ENCODE data around the gene SCYGR5. TPM values are rescaled to one million over a fixed set of nuclear protein-coding genes. Genes with fewer than 3 reads are reported as not detected.
A peak's percentile ranks its signal among the peaks of the same experiment; 100 is the strongest.
"Not testable (repeated sequence)": the region's sequence is repeated elsewhere in the genome, so short reads cannot be mapped to it uniquely, and the experiment has no call there.

The SCYGR5 gene
- total RNA-seq, result not detected

GRCh38 chr2:227666631-227667170, at the start of gene SCYGR5:
Gene SCYGR5 (plus strand): TSS chr2:227666804. CDS start chr2:227666804, 0 bp downstream.
- H3K9me3 Mint-ChIP-seq; H3K27me3 Mint-ChIP-seq (ENCODE audit: low read depth); H3K4me3 Mint-ChIP-seq; H3K27ac Mint-ChIP-seq; H3K4me1 Mint-ChIP-seq (ENCODE audit: low read depth); ATAC-seq (replicated peaks in 1 of 2); H3K36me3 Mint-ChIP-seq (ENCODE audit: insufficient read depth in 2 of 2); DNase-seq: not testable (repeated sequence)

GRCh38 chr2:227617316-227618230, 49.0 kb upstream of the SCYGR5 start, which contains the start of gene SCYGR4:
Gene SCYGR4 (plus strand): TSS chr2:227617498. CDS start chr2:227617498, 0 bp downstream.
- DNase-seq (no peak), ATAC-seq (replicated peaks in 1 of 2) (no peak)
- Mint-ChIP-seq H3K4me1 (ENCODE audit: low read depth) (no peaks in the 10 kb centered on the region), H3K9me3 (no peaks in the 10 kb centered on the region), H3K4me3 (no peak within 1 kb of the TSS), H3K36me3 (ENCODE audit: insufficient read depth in 2 of 2) (no peaks in the 10 kb centered on the region), H3K27me3 (ENCODE audit: low read depth) (peaks cover 19% of the 10 kb centered on the region), H3K27ac (no peak within 1 kb of the TSS)

- H3K9me3 Mint-ChIP-seq, result no peaks in the 10 kb centered on the region
- no peaks in the 10 kb centered on the region for H3K27me3 Mint-ChIP-seq (ENCODE audit: low read depth)
- no peaks in the 10 kb centered on the region for H3K36me3 Mint-ChIP-seq (ENCODE audit: insufficient read depth in 2 of 2)
- no peaks in the 10 kb centered on the region for H3K4me1 Mint-ChIP-seq (ENCODE audit: low read depth)
- ATAC-seq (replicated peaks in 1 of 2) (no peak), DNase-seq (no peak)
- no peak overlapping the region for H3K27ac Mint-ChIP-seq
- no peak overlapping the region for H3K4me3 Mint-ChIP-seq
These were observed 43.4 kb upstream of the SCYGR5 start for GRCh38 chr2:227623226-227623625.

DNA sequence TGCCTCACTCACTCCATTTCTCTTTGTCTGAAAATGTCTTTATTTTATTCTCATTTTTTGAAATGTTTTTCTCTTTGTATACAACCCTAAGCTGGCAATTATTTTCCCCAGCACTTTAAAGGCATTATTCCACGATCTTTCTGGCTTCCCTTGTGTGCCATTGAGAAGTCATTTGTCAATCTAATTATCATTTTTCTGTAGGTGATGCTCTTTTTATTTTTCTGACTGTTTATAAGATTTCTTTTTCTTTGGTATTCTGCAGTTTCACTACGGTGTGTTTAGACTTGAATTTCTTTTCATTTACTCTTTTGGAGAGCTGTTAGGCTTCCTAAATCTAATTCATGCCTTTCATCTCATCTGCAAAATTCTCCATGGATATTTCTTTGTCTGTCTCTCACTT, 41.2 kb upstream of the SCYGR5 start:
- Mint-ChIP-seq H3K4me1 (ENCODE audit: low read depth) (no peaks in the 10 kb centered on the region), H3K4me3 (no peak overlapping the region), H3K36me3 (ENCODE audit: insufficient read depth in 2 of 2) (no peaks in the 10 kb centered on the region), H3K9me3 (no peaks in the 10 kb centered on the region), H3K27ac (no peak overlapping the region), H3K27me3 (ENCODE audit: low read depth) (peaks cover 14% of the 10 kb centered on the region)
- ATAC-seq (replicated peaks in 1 of 2) (no peak), DNase-seq (no peak)

- no peaks in the 10 kb centered on the region for H3K36me3 Mint-ChIP-seq (ENCODE audit: insufficient read depth in 2 of 2)
- H3K27ac Mint-ChIP-seq, result no peak overlapping the region
- peaks cover 27% of the 10 kb centered on the region for H3K27me3 Mint-ChIP-seq (ENCODE audit: low read depth)
- DNase-seq, result no peak
- H3K4me1 Mint-ChIP-seq (ENCODE audit: low read depth), result no peaks in the 10 kb centered on the region
- peak in 1 of 2 donors; percentile 37 for ATAC-seq (replicated peaks in 1 of 2)
- no peaks in the 10 kb centered on the region for H3K9me3 Mint-ChIP-seq
- H3K4me3 Mint-ChIP-seq, result no peak overlapping the region
These were observed 39.9 kb upstream of the SCYGR5 start for GRCh38 chr2:227626580-227627151.

GRCh38 chr2:227627769-227628168, 38.8 kb upstream of the SCYGR5 start:
- DNase-seq (peak; percentile 25 to 27), ATAC-seq (replicated peaks in 1 of 2) (peak; percentile 90 to 95)
- Mint-ChIP-seq H3K27me3 (ENCODE audit: low read depth) (peaks cover 33% of the 10 kb centered on the region), H3K27ac (no peak overlapping the region), H3K9me3 (no peaks in the 10 kb centered on the region), H3K4me1 (ENCODE audit: low read depth) (no peaks in the 10 kb centered on the region), H3K4me3 (no peak overlapping the region), H3K36me3 (ENCODE audit: insufficient read depth in 2 of 2) (no peaks in the 10 kb centered on the region)

- Mint-ChIP-seq H3K27ac (no peak overlapping the region), H3K36me3 (ENCODE audit: insufficient read depth in 2 of 2) (no peaks in the 10 kb centered on the region), H3K9me3 (no peaks in the 10 kb centered on the region), H3K4me1 (ENCODE audit: low read depth) (no peaks in the 10 kb centered on the region), H3K4me3 (no peak overlapping the region), H3K27me3 (ENCODE audit: low read depth) (peaks cover 33% of the 10 kb centered on the region)
- ATAC-seq (replicated peaks in 1 of 2), result no peak
- DNase-seq, result no peak
These were observed 37.2 kb upstream of the SCYGR5 start for GRCh38 chr2:227629435-227629834.

DNA sequence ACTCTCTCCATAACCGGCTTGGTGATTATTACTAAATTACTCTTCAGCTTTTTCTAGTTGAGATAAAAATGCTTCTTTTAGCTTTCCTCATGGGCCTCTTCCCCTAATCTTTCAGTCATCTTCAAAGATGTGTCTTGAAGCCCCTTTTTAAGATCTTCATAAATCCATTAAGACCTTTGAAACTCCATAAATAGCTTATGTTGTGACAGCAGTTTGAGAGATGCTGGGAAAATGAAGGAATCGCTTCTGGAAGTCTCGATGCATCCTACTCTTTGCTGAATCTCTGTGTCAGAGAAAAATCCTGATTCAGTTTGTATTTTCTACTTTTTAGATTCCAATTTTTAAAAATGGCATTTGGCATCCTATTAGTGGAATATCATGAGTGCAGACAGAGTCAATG, 36.3 kb upstream of the SCYGR5 start:
- Mint-ChIP-seq H3K36me3 (ENCODE audit: insufficient read depth in 2 of 2) (no peaks in the 10 kb centered on the region), H3K4me1 (ENCODE audit: low read depth) (no peaks in the 10 kb centered on the region), H3K27ac (no peak overlapping the region), H3K27me3 (ENCODE audit: low read depth) (peaks cover 33% of the 10 kb centered on the region), H3K9me3 (no peaks in the 10 kb centered on the region), H3K4me3 (no peak overlapping the region)
- no peak for ATAC-seq (replicated peaks in 1 of 2)
- DNase-seq, result no peak

DNA sequence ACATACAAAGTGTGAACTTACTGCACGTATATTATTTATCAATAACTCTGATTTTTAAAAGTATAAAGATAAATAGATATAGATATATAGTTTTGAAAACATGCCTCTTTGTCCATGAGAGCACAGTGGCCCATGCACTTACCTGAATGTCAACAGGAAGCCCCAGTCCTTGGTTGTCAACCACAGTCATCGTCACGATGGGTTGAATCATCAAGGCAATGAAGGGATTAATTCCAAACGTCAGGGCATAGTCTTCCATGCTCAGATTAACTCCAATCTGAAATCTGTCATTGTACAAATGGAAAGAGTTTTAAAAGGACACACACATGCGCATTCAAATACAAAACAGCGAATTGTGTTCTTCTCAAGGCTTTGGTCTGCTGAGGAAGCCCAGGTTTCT, 33.8 kb upstream of the SCYGR5 start:
- ATAC-seq (replicated peaks in 1 of 2) (no peak), DNase-seq (no peak)
- Mint-ChIP-seq H3K4me1 (ENCODE audit: low read depth) (no peaks in the 10 kb centered on the region), H3K4me3 (no peak overlapping the region), H3K27me3 (ENCODE audit: low read depth) (peaks cover 33% of the 10 kb centered on the region), H3K27ac (no peak overlapping the region), H3K36me3 (ENCODE audit: insufficient read depth in 2 of 2) (no peaks in the 10 kb centered on the region), H3K9me3 (no peaks in the 10 kb centered on the region)

GRCh38 chr2:227634201-227634600, 32.4 kb upstream of the SCYGR5 start:
- ATAC-seq (replicated peaks in 1 of 2) (no peak), DNase-seq (no peak)
- Mint-ChIP-seq H3K27me3 (ENCODE audit: low read depth) (peaks cover 31% of the 10 kb centered on the region), H3K36me3 (ENCODE audit: insufficient read depth in 2 of 2) (no peaks in the 10 kb centered on the region), H3K4me1 (ENCODE audit: low read depth) (no peaks in the 10 kb centered on the region), H3K27ac (no peak overlapping the region), H3K9me3 (no peaks in the 10 kb centered on the region), H3K4me3 (no peak overlapping the region)

DNA sequence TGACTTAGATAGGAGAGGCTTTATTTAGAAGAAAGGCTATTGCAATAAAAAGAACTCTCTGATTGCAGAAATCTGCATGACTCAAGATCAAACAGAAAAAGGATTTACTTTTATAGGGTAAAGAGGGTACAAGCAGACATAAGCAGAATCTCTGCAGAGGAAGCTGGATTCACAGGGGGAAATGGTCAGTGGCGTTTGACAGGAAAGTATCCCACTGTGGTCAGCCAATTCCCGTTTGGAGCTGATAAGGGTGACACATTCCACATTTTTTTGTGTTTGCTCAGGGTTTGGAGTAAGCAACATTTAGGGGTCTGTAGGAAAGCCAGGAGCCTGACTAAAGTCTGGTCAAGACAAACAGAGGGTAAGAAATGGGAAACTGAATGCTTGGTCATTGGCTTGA, 23.9 kb upstream of the SCYGR5 start:
- ATAC-seq (replicated peaks in 1 of 2) (no peak), DNase-seq (no peak)
- Mint-ChIP-seq H3K4me1 (ENCODE audit: low read depth) (no peaks in the 10 kb centered on the region), H3K27me3 (ENCODE audit: low read depth) (peaks cover 2% of the 10 kb centered on the region), H3K9me3 (no peaks in the 10 kb centered on the region), H3K4me3 (no peak overlapping the region), H3K27ac (no peak overlapping the region), H3K36me3 (ENCODE audit: insufficient read depth in 2 of 2) (no peaks in the 10 kb centered on the region)

GRCh38 chr2:227643990-227644551, 22.5 kb upstream of the SCYGR5 start:
- Mint-ChIP-seq H3K4me3 (no peak overlapping the region), H3K9me3 (no peaks in the 10 kb centered on the region)

GRCh38 chr2:227653419-227653818, 13.2 kb upstream of the SCYGR5 start:
- no peaks in the 10 kb centered on the region for H3K9me3 Mint-ChIP-seq
- H3K36me3 Mint-ChIP-seq (ENCODE audit: insufficient read depth in 2 of 2), result no peaks in the 10 kb centered on the region
- H3K27me3 Mint-ChIP-seq (ENCODE audit: low read depth), result peaks cover 18% of the 10 kb centered on the region
- H3K4me1 Mint-ChIP-seq (ENCODE audit: low read depth), result peaks cover 6% of the 10 kb centered on the region
- DNase-seq (no peak), ATAC-seq (replicated peaks in 1 of 2) (no peak)
- no peak overlapping the region for H3K4me3 Mint-ChIP-seq
- no peak overlapping the region for H3K27ac Mint-ChIP-seq

More at GRCh38 chr2:227643990-227644551, 22.5 kb upstream of the SCYGR5 start:
- Mint-ChIP-seq H3K27ac (no peak overlapping the region), H3K27me3 (ENCODE audit: low read depth) (peaks cover 12% of the 10 kb centered on the region), H3K4me1 (ENCODE audit: low read depth) (no peaks in the 10 kb centered on the region), H3K36me3 (ENCODE audit: insufficient read depth in 2 of 2) (no peaks in the 10 kb centered on the region)
- ATAC-seq (replicated peaks in 1 of 2) (no peak), DNase-seq (no peak)

All from activated T-cell treated with anti-CD3 and anti-CD28 coated beads, Interleukin-2, amount 50 U/mL, for 72 hours (primary cell).